22Rv1 (cell line): Measurements from ENCODE around the gene IER5.

Experiments
- ZFX ChIP-seq: fragments of 450-650 bp; IDR thresholded peaks from 2 replicates; pipeline ENCODE4 v1.6.1; 2017; ENCODE audit warnings: antibody characterized with exemption, borderline replicate concordance
- TF ChIP-seq, protein P1 (sequence below): fragments of 450-650 bp; IDR thresholded peaks from 2 replicates; pipeline ENCODE4 v1.5.1; 2017; ENCODE audit warnings: mild to moderate bottlenecking

DNA sequence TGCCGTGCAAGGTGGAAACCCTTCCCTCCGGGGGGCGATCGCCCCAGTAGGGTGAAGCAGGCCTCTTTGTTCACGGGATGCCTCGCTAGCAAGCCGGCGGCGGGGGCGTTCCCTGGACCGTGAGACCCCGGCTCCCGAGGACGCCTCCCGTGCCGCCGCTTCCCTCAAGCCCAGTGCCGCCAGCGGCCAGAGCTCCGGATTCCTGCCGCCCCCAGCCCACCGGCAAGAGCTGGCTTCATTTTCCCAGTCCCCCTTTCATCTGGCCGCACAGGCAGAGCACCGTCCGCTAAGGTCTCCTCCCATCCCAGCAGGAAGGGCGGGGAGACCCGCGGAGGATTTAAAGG, 16.3 kb downstream of the IER5 start:
- TF ChIP-seq, protein P1, sequence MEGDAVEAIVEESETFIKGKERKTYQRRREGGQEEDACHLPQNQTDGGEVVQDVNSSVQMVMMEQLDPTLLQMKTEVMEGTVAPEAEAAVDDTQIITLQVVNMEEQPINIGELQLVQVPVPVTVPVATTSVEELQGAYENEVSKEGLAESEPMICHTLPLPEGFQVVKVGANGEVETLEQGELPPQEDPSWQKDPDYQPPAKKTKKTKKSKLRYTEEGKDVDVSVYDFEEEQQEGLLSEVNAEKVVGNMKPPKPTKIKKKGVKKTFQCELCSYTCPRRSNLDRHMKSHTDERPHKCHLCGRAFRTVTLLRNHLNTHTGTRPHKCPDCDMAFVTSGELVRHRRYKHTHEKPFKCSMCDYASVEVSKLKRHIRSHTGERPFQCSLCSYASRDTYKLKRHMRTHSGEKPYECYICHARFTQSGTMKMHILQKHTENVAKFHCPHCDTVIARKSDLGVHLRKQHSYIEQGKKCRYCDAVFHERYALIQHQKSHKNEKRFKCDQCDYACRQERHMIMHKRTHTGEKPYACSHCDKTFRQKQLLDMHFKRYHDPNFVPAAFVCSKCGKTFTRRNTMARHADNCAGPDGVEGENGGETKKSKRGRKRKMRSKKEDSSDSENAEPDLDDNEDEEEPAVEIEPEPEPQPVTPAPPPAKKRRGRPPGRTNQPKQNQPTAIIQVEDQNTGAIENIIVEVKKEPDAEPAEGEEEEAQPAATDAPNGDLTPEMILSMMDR = peak; percentile 26
- TF ChIP-seq ZFX = no peak
